ENCODE results near the gene HNRNPA3. TPM values are rescaled to one million over a fixed set of nuclear protein-coding genes. Genes with fewer than 3 reads are reported as not detected.
"Not testable (repeated sequence)": the region's sequence is repeated elsewhere in the genome, so short reads cannot be mapped to it uniquely, and the experiment has no call there.

HNRNPA3 gene
- total and polyA plus RNA-seq, 9 donors: 44.4 to 491 (median 381) TPM

- peaks cover 10% of the 10 kb centered on the region for H3K4me1 ChIP-seq (ENCODE audit: control insufficient read depth, insufficient read depth, low read length)
- DNase-seq: peak; percentile 19
- no peaks in the 10 kb centered on the region for H3K36me3 ChIP-seq (ENCODE audit: control insufficient read depth, insufficient read depth, low read length)
- peak overlapping the region; percentile 14 for H3K4me3 ChIP-seq (ENCODE audit: low read length)
- peak overlapping the region; percentile 100 for H3K27ac ChIP-seq (ENCODE audit: low read length)
- H3K9me3 ChIP-seq (replicated peaks; ENCODE audit: control insufficient read depth, low read depth, low read length): peaks cover 6% of the 10 kb centered on the region
- H3K27me3 ChIP-seq (ENCODE audit: control insufficient read depth, insufficient read depth, low read length): no peaks in the 10 kb centered on the region
- no CpG with 5 or more reads among the region's 5 CpGs for WGBS (ENCODE audit: insufficient coverage)
These were observed 48.8 kb downstream of the HNRNPA3 start for GRCh38 chr2:177261116-177262060.

- DNase-seq: peak; percentile 29
- Histone ChIP-seq H3K36me3 (ENCODE audit: control insufficient read depth, insufficient read depth, low read length) (no peaks in the 10 kb centered on the region), H3K4me1 (ENCODE audit: control insufficient read depth, insufficient read depth, low read length) (peaks cover 12% of the 10 kb centered on the region), H3K9me3 (replicated peaks; ENCODE audit: control insufficient read depth, low read depth, low read length) (peaks cover 6% of the 10 kb centered on the region), H3K27ac (ENCODE audit: low read length) (peak overlapping the region; percentile 100), H3K27me3 (ENCODE audit: control insufficient read depth, insufficient read depth, low read length) (no peaks in the 10 kb centered on the region), H3K4me3 (ENCODE audit: low read length) (peak overlapping the region; percentile 95)
- WGBS (ENCODE audit: insufficient coverage): no CpG with 5 or more reads among the region's 2 CpGs
These were observed 49.5 kb downstream of the HNRNPA3 start for GRCh38 chr2:177262092-177262491.

GRCh38 chr2:177262958-177263450, 50.4 kb downstream of the HNRNPA3 start:
- H3K27ac ChIP-seq (ENCODE audit: low read length): peak overlapping the region; percentile 100
- H3K27me3 ChIP-seq (ENCODE audit: control insufficient read depth, insufficient read depth, low read length): no peaks in the 10 kb centered on the region
- no peaks in the 10 kb centered on the region for H3K36me3 ChIP-seq (ENCODE audit: control insufficient read depth, insufficient read depth, low read length)
- DNase-seq: no peak
- H3K4me3 ChIP-seq (ENCODE audit: low read length): peak overlapping the region; percentile 95
- peaks cover 4% of the 10 kb centered on the region for H3K9me3 ChIP-seq (replicated peaks; ENCODE audit: control insufficient read depth, low read depth, low read length)
- 0% methylated on average over 2 of the region's 6 CpGs for WGBS (ENCODE audit: insufficient coverage)
- H3K4me1 ChIP-seq (ENCODE audit: control insufficient read depth, insufficient read depth, low read length): peaks cover 12% of the 10 kb centered on the region

GRCh38 chr2:177263451-177264208, 51.0 kb downstream of the HNRNPA3 start:
- H3K27ac ChIP-seq (ENCODE audit: low read length): peak overlapping the region; percentile 100
- no peaks in the 10 kb centered on the region for H3K36me3 ChIP-seq (ENCODE audit: control insufficient read depth, insufficient read depth, low read length)
- DNase-seq: peak; percentile 99
- WGBS (ENCODE audit: insufficient coverage): under 1% methylated on average over 81 of the region's 81 CpGs
- peaks cover 12% of the 10 kb centered on the region for H3K4me1 ChIP-seq (ENCODE audit: control insufficient read depth, insufficient read depth, low read length)
- no peaks in the 10 kb centered on the region for H3K9me3 ChIP-seq (replicated peaks; ENCODE audit: control insufficient read depth, low read depth, low read length)
- H3K4me3 ChIP-seq (ENCODE audit: low read length): peak overlapping the region; percentile 95
- no peaks in the 10 kb centered on the region for H3K27me3 ChIP-seq (ENCODE audit: control insufficient read depth, insufficient read depth, low read length)

GRCh38 chr2:177264209-177264692, 51.7 kb downstream of the HNRNPA3 start:
- H3K4me1 ChIP-seq (ENCODE audit: control insufficient read depth, insufficient read depth, low read length): peaks cover 12% of the 10 kb centered on the region
- no peaks in the 10 kb centered on the region for H3K27me3 ChIP-seq (ENCODE audit: control insufficient read depth, insufficient read depth, low read length)
- peak overlapping the region; percentile 100 for H3K27ac ChIP-seq (ENCODE audit: low read length)
- H3K36me3 ChIP-seq (ENCODE audit: control insufficient read depth, insufficient read depth, low read length): no peaks in the 10 kb centered on the region
- peak overlapping the region; percentile 95 for H3K4me3 ChIP-seq (ENCODE audit: low read length)
- H3K9me3 ChIP-seq (replicated peaks; ENCODE audit: control insufficient read depth, low read depth, low read length): no peaks in the 10 kb centered on the region
- under 1% methylated on average over 58 of the region's 61 CpGs for WGBS (ENCODE audit: insufficient coverage)
- peak; percentile 69 for DNase-seq

- Histone ChIP-seq H3K27ac (ENCODE audit: low read length) (peak within 1 kb of the TSS; percentile 100), H3K9me3 (replicated peaks; ENCODE audit: control insufficient read depth, low read depth, low read length) (no peaks in the 10 kb centered on the region), H3K4me1 (ENCODE audit: control insufficient read depth, insufficient read depth, low read length) (peaks cover 12% of the 10 kb centered on the region), H3K4me3 (ENCODE audit: low read length) (peak within 1 kb of the TSS; percentile 95), H3K27me3 (ENCODE audit: control insufficient read depth, insufficient read depth, low read length) (no peaks in the 10 kb centered on the region), H3K36me3 (ENCODE audit: control insufficient read depth, insufficient read depth, low read length) (no peaks in the 10 kb centered on the region)
- under 1% methylated on average over 57 of the region's 66 CpGs for WGBS (ENCODE audit: insufficient coverage)
- DNase-seq: peak; percentile 98
These were observed 52.3 kb downstream of the HNRNPA3 start, which contains the start of gene NFE2L2 for GRCh38 chr2:177264693-177265587. Gene NFE2L2 (minus strand): TSS chr2:177264727. CDS start chr2:177264576, 151 bp downstream.

GRCh38 chr2:177265824-177266817, 53.5 kb downstream of the HNRNPA3 start:
- no peaks in the 10 kb centered on the region for H3K36me3 ChIP-seq (ENCODE audit: control insufficient read depth, insufficient read depth, low read length)
- peak overlapping the region; percentile 100 for H3K27ac ChIP-seq (ENCODE audit: low read length)
- H3K9me3 ChIP-seq (replicated peaks; ENCODE audit: control insufficient read depth, low read depth, low read length): no peaks in the 10 kb centered on the region
- peak; percentile 32 for DNase-seq
- H3K4me1 ChIP-seq (ENCODE audit: control insufficient read depth, insufficient read depth, low read length): peaks cover 10% of the 10 kb centered on the region
- H3K4me3 ChIP-seq (ENCODE audit: low read length): peak overlapping the region; percentile 95
- no CpG with 5 or more reads among the region's 4 CpGs for WGBS (ENCODE audit: insufficient coverage)
- H3K27me3 ChIP-seq (ENCODE audit: control insufficient read depth, insufficient read depth, low read length): no peaks in the 10 kb centered on the region

GRCh38 chr2:177266955-177267354, 54.4 kb downstream of the HNRNPA3 start:
- H3K36me3 ChIP-seq (ENCODE audit: control insufficient read depth, insufficient read depth, low read length); H3K4me3 ChIP-seq (ENCODE audit: low read length); H3K27me3 ChIP-seq (ENCODE audit: control insufficient read depth, insufficient read depth, low read length); H3K4me1 ChIP-seq (ENCODE audit: control insufficient read depth, insufficient read depth, low read length); H3K9me3 ChIP-seq (replicated peaks; ENCODE audit: control insufficient read depth, low read depth, low read length); DNase-seq; H3K27ac ChIP-seq (ENCODE audit: low read length): not testable (repeated sequence)
- 83% methylated on average over 7 of the region's 8 CpGs for WGBS (ENCODE audit: insufficient coverage)

Measured in muscle of leg (tissue), 11 donors.